Spleen (tissue), 11 donors: ENCODE results near the gene ITGA1. TPM values are rescaled to one million over a fixed set of nuclear protein-coding genes. Genes with fewer than 3 reads are reported as not detected.

Experiments
- DNase-seq: peaks from one replicate; pipeline ENCODE4 v3.0.0-alpha.2; 2020
- H3K27ac ChIP-seq, 8 donors: fragments of 200-600 bp; sonication (generic) in 7 of 8; 1 replicate in 4 of 8; 2 replicates in 4 of 8; pipeline versions ENCODE4 v1.5.0 to v1.8.0; 2016 to 2021; ENCODE audit warnings: inconsistent platforms in 4 of 8, mild to moderate bottlenecking in 4 of 8, moderate library complexity in 1 of 8
- H3K27me3 ChIP-seq, 7 donors: fragments of 200-600 bp; sonication (generic) in 6 of 7; replicated peaks in 1 of 7; 1 replicate in 4 of 7; 2 replicates in 3 of 7; pipeline versions ENCODE4 v1.5.0 to v1.8.0; 2016 to 2021; ENCODE audit warnings: inconsistent platforms in 3 of 7, mild to moderate bottlenecking in 1 of 7
- H3K36me3 ChIP-seq, 6 donors: fragments of 200-600 bp; sonication (generic) in 5 of 6; 1 replicate in 4 of 6; 2 replicates in 2 of 6; pipeline versions ENCODE4 v1.5.0 to v1.8.0; 2016 to 2021; ENCODE audit warnings: inconsistent platforms in 2 of 6
- H3K4me1 ChIP-seq, 6 donors: fragments of 200-600 bp; sonication (generic) in 5 of 6; 1 replicate in 3 of 6; 2 replicates in 3 of 6; pipeline versions ENCODE4 v1.5.0 to v1.8.0; 2016 to 2021; ENCODE audit warnings: inconsistent platforms in 3 of 6
- H3K4me3 ChIP-seq, 8 donors: fragments of 200-600 bp; sonication (generic) in 7 of 8; 1 replicate in 4 of 8; 2 replicates in 4 of 8; pipeline versions ENCODE4 v1.5.0 to v1.8.0; 2016 to 2021; ENCODE audit warnings: inconsistent platforms in 4 of 8, mild to moderate bottlenecking in 4 of 8, moderate library complexity in 2 of 8
- H3K9me3 ChIP-seq, 8 donors: fragments of 200-600 bp; sonication (generic) in 7 of 8; 1 replicate in 4 of 8; 2 replicates in 4 of 8; pipeline versions ENCODE4 v1.5.0 to v1.8.0; 2016 to 2021; ENCODE audit warnings: inconsistent platforms in 4 of 8
- POLR2A ChIP-seq, 3 donors: fragments of 450-650 bp; IDR thresholded peaks; one replicate each; pipeline ENCODE4 v1.5.1; 2017; ENCODE audit warnings: antibody characterized with exemption in 3 of 3, mild to moderate bottlenecking in 1 of 3
- POLR2AphosphoS5 ChIP-seq, 3 donors: sonication (generic); formaldehyde crosslinking; IDR thresholded peaks; one replicate each; pipeline ENCODE4 v1.5.1; 2017; ENCODE audit warnings: antibody characterized with exemption in 3 of 3
- WGBS, 5 donors: extraction: QIAGEN DNeasy Blood & Tissue Kit in 3 of 5; methylation state at CpG; one replicate each; pipeline versions ENCODE4 v1.1.5 to v1.1.7; 2013 to 2018; 5-methylcytosine and 5-hydroxymethylcytosine counted together
- intact Hi-C: fragments of 100-400 bp; cut with DNase I; formaldehyde crosslinking; loops from one replicate; pipeline ENCODE4 v1.15.0; 2023; ENCODE audit warnings: low total_unique reads
- polyA plus RNA-seq, 3 donors: library from polyadenylated mRNA; stranded (reverse); fragments of 200-250 nt; gene quantifications; one replicate each; pipeline ENCODE4 v1.2.1, GENCODE V29; 2013
- total RNA-seq, 7 donors: library from RNA; depleted of rRNA in 3 of 7; stranded (reverse); fragments of >200 nt in 3 of 7; fragmentation: NEBNext Ultra II Directional in 4 of 7; extraction: Animal tissue kit (Norgen Biotek cat#: 25700) in 4 of 7; gene quantifications; one replicate each; pipeline versions ENCODE4 v1.1.0 to v1.2.1, GENCODE V29; 2016 to 2021
- TF ChIP-seq, protein P1 (sequence below), 11 experiments: fragments of 200-600 bp in 7 of 11; fragments of 450-650 bp in 4 of 11; sonication (generic) in 4 of 11; IDR thresholded peaks in 8 of 11; conservative IDR thresholded peaks in 3 of 11; 1 replicate in 7 of 11; 2 replicates in 4 of 11; pipeline versions ENCODE4 v1.4.0 to v1.8.0; 2016 to 2021; ENCODE audit warnings: antibody characterized with exemption in 11 of 11, inconsistent platforms in 4 of 11, mild to moderate bottlenecking in 1 of 11
- donor health status: healthy with polysubstance abuse.
- donor health status: DM: no; HTN: no; CAD: no; lungs with moderate emphysema.
- donor health status: DM: no; HTN: no; CAD: no.
- donor health status: Bipolar disorder and iron deficiency.
- donor health status: healthy.
- donor health status: DM: no; HTN: no; CAD: no.
- donor health status: DM: yes; HTN: yes; CAD: no.

The ITGA1 gene
- total and polyA plus RNA-seq, 10 donors: 8.3 to 505 (median 289) TPM

DNA sequence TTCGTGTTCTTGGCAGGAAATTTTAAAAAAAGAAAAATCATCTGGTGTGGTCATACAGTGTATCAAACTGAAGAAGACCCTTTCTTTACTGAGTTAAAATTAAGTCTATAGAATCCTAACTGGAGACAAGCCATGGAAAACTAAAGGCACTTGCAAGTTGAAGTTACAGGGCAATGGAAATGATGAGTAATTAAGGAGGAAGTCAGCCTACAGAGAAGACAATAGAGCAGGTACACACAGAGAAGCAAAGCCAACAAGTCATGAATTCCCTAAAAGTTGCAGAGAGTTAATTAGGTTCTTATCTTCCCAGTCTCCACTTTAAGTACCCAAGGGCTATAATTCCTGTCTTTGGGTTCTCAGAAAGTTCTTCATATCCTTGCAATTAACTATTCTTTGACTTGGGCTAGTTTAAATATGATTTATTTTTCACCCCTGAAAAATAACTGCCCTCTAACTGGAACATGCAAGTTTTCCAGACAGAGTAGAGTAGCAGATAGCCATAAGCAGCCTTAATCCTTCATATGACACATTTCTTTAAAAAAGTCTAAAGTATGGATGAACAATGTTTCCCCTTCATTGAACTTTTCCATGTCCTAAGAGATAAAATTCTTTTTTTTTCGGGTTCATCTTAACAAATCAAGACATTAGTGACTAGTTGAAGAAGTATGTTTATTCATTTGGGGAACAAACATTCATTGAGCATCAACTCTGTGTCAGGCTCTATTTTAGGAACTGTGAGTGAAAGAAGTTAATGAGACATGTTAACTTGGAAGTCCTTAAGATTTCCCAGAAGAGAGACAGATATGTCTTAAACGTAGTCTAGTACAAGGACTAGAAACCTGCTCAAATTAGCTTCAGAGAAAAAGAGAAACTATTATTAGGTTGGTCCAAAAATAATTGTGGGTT lies 196.3 kb downstream of the ITGA1 start:
- H3K27me3 ChIP-seq: peaks cover 0 to 18% (median 7%) of the 10 kb centered on the region in 7 donors
- H3K36me3 ChIP-seq: no peaks in the 10 kb centered on the region
- H3K4me1 ChIP-seq: peaks cover 0 to 14% (median 10%) of the 10 kb centered on the region in 6 donors
- WGBS, 5 donors: 46 to 77% (median 66%) methylated on average over 3 of the region's 3 CpGs
- DNase-seq: no peak
- peak overlapping the region in 5 of 8 donors; percentile 21 to 64 (median 43) for H3K27ac ChIP-seq
- H3K9me3 ChIP-seq: no peaks in the 10 kb centered on the region
- intact Hi-C loops: no loop called here
- H3K4me3 ChIP-seq: no peak overlapping the region
- no peak for TF ChIP-seq POLR2AphosphoS5 (IDR thresholded peaks at IDR 0.05)
- TF ChIP-seq POLR2A (IDR thresholded peaks at IDR 0.05): no peak
- TF ChIP-seq, protein P1, sequence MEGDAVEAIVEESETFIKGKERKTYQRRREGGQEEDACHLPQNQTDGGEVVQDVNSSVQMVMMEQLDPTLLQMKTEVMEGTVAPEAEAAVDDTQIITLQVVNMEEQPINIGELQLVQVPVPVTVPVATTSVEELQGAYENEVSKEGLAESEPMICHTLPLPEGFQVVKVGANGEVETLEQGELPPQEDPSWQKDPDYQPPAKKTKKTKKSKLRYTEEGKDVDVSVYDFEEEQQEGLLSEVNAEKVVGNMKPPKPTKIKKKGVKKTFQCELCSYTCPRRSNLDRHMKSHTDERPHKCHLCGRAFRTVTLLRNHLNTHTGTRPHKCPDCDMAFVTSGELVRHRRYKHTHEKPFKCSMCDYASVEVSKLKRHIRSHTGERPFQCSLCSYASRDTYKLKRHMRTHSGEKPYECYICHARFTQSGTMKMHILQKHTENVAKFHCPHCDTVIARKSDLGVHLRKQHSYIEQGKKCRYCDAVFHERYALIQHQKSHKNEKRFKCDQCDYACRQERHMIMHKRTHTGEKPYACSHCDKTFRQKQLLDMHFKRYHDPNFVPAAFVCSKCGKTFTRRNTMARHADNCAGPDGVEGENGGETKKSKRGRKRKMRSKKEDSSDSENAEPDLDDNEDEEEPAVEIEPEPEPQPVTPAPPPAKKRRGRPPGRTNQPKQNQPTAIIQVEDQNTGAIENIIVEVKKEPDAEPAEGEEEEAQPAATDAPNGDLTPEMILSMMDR (IDR thresholded peaks at IDR 0.05 in 8 of 11, conservative IDR thresholded peaks at IDR 0.05 in 3 of 11): no peak

DNA sequence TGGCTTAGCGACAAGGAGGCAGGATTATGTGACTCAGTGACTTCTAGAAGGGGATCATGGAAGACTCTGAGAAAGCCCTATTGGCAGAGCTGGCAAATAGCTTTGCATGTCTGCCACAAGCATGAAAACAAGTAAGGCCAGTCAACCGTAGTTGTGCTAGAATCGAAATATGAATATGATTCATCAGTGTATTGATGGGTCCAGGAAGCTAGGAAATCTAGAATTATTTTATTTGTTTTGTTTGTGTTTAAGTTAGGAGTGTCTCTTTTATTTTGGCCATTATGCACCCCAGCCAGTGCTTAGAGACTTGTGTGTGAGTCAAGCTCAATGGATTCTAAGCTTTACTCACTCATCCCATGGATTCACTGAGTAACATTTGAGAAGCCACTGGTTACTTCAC lies 197.6 kb downstream of the ITGA1 start:
- Histone ChIP-seq H3K27me3 (peaks cover 2 to 31% (median 12%) of the 10 kb centered on the region in 7 donors), H3K4me3 (no peak overlapping the region), H3K36me3 (no peaks in the 10 kb centered on the region), H3K4me1 (peaks cover 0 to 27% (median 20%) of the 10 kb centered on the region in 6 donors), H3K9me3 (no peaks in the 10 kb centered on the region), H3K27ac (peak overlapping the region in 3 of 8 donors; percentile 3 to 53 (median 7))
- intact Hi-C loops: no loop called here
- WGBS, 5 donors: 83 to 94% (median 89%) methylated on average over 3 of the region's 3 CpGs
- TF ChIP-seq POLR2AphosphoS5 (IDR thresholded peaks at IDR 0.05) (no peak), POLR2A (IDR thresholded peaks at IDR 0.05) (no peak)
- TF ChIP-seq, protein P1 (IDR thresholded peaks at IDR 0.05 in 8 of 11, conservative IDR thresholded peaks at IDR 0.05 in 3 of 11): no peak
- no peak for DNase-seq

DNA sequence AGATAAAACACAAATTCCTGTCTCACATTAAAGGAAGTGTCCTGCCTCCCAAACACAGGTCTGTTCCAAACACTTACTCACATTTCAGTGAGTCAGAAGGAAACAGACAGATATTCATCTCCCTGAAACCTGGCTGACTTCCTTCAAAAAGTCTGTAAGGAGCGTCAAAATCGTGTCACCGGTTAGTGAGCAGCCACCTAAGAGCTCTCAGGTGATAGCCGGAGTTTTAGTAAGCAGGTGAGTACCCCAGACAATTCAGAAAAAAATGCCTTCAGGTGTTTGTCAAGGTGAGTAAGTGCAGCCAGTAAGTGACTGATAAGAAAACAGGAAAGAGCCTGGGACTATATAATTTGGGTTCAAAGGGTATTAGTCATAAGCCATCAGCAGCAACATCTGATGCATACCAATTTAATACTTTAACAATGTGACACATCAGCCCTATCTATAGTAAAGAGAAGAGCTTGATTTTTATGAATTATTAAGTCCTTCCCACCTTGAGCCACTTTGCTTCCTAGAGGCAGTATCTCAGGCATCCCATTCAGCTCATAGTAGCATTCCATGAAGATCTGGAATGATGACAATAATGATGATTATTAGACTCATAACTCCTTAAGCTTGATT lies 200.1 kb downstream of the ITGA1 start:
- Histone ChIP-seq H3K4me3 (no peak overlapping the region), H3K27ac (peak overlapping the region in 4 of 8 donors; percentile 71 to 83 (median 81)), H3K9me3 (no peaks in the 10 kb centered on the region), H3K27me3 (peaks cover 2 to 39% (median 12%) of the 10 kb centered on the region in 7 donors), H3K36me3 (no peaks in the 10 kb centered on the region), H3K4me1 (peaks cover 0 to 41% (median 25%) of the 10 kb centered on the region in 6 donors)
- intact Hi-C loops: no loop called here
- no peak for DNase-seq
- TF ChIP-seq POLR2AphosphoS5 (IDR thresholded peaks at IDR 0.05) (no peak), POLR2A (IDR thresholded peaks at IDR 0.05) (no peak)
- TF ChIP-seq, protein P1 (IDR thresholded peaks at IDR 0.05 in 8 of 11, conservative IDR thresholded peaks at IDR 0.05 in 3 of 11): no peak
- 55 to 78% (median 71%) methylated on average over 4 of the region's 4 CpGs for WGBS, 5 donors
